T-helper 22 cell (primary cell): ENCODE measurements around the gene ZNF654.
"Not testable (repeated sequence)": the region's sequence is repeated elsewhere in the genome, so short reads cannot be mapped to it uniquely, and the experiment has no call there.

Experiments
- DNase-seq: peaks from one replicate; pipeline ENCODE4 v3.0.0-alpha.2; 2020; ENCODE audit warnings: low read depth

ZNF654 gene

GRCh38 chr3:88058581-88059379 lies at the start of gene ZNF654, which contains the start of gene CGGBP1:
ZNF654 (plus strand) TSS chr3:88059255; CDS start chr3:88059320, 65 bp downstream.
CGGBP1 (minus strand) TSS chr3:88059005; CDS start chr3:88055976, 3,029 bp downstream.
- DNase-seq, result peak; percentile 97

- DNase-seq, result no peak
Measured at GRCh38 chr3:88010810-88011209, 48.2 kb upstream of the ZNF654 start.

- DNase-seq, result no peak
Measured at GRCh38 chr3:88013592-88013991, 45.5 kb upstream of the ZNF654 start.

DNA sequence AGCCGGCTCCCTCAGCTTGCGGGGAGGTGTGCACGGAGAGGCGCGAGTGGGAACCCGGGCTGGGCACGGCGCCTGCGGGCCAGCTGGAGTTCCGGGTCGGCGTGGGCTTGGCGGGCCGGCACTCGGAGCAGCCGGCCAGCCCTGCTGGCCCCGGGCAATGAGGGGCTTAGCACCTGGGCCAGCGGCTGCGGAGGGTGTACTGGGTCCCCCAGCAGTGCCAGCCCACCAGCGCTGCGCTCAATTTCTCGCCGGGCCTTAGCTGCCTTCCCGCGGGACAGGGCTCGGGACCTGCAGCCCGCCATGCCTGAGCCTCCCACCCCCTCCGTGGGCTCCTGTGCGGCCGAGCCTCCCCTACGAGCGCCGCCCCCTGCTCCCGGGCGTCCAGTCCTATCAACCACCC lies 43.4 kb upstream of the ZNF654 start:
- not testable (repeated sequence) for DNase-seq

- DNase-seq, result no peak
Measured at GRCh38 chr3:88019024-88019423, 40.0 kb upstream of the ZNF654 start.

DNA sequence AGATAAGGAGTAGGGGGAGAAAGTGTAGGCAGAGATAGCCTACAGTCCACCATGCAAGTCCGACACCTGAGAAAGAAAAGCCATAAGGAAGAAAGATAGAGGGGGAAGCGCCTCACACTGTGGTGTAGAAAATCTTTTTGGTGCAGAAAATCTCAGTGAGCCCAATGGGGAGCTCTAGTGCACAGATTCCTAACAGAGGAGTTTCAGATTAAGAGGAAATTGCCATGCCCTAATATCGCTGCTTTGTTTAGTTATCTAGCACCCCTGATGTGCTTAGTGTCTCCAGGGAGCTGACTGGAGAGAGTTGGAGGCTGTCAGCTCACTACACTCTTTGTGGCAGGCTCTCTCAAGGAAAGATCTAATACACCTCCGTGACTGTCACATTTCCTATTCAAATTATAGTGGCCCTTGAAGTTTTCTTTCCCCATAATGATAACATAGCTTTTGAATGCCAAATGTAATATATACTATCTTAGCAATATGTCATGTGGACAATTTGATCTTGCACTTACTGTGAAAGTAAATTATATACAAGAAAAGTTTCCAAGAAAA lies 34.0 kb upstream of the ZNF654 start:
- no peak for DNase-seq

- DNase-seq, result no peak
Measured at GRCh38 chr3:88028876-88029275, 30.2 kb upstream of the ZNF654 start.

- DNase-seq, result no peak
Measured at GRCh38 chr3:88030210-88030609, 28.8 kb upstream of the ZNF654 start.

- DNase-seq, result no peak
Measured at GRCh38 chr3:88031642-88032077, 27.4 kb upstream of the ZNF654 start.

GRCh38 chr3:88032245-88032644 lies 26.8 kb upstream of the ZNF654 start:
- no peak for DNase-seq

DNA sequence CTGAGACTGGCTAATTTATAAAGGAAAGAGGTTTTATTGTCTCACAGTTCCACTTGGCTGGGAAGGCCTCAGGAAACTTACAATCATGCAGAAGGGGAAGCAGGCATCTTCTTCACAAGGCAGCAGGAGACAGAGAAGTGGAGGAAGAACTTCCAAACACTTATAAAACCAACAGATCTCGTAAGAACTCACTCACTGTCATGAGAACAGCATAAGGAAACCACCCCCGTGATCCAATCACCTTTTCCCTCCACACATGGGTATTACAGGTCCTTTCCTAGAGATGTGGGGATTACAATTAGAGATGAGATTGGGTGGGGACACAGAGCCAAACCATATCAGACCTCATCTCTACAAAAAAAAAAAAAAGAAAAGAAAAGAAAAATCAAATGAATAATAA lies 26.0 kb upstream of the ZNF654 start:
- DNase-seq, result no peak

DNA sequence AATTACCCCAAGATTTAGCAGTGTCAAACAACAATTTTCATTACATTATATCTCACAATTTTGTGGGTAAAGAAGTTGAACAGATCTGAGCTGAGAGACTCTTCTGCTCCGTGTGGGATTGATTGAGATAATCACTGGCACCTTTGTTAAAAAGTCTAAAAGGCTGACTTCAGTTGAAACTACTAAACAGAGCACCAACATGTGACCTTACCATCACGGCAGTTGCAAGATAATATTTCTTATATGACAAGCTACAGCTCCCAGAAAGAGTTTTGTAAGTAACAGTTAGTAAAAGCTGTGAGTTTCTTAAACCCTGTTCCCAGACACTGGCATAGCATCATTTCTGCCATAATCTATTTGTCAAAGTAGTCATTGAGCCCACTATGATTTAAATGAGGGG lies 25.2 kb upstream of the ZNF654 start:
- no peak for DNase-seq

DNA sequence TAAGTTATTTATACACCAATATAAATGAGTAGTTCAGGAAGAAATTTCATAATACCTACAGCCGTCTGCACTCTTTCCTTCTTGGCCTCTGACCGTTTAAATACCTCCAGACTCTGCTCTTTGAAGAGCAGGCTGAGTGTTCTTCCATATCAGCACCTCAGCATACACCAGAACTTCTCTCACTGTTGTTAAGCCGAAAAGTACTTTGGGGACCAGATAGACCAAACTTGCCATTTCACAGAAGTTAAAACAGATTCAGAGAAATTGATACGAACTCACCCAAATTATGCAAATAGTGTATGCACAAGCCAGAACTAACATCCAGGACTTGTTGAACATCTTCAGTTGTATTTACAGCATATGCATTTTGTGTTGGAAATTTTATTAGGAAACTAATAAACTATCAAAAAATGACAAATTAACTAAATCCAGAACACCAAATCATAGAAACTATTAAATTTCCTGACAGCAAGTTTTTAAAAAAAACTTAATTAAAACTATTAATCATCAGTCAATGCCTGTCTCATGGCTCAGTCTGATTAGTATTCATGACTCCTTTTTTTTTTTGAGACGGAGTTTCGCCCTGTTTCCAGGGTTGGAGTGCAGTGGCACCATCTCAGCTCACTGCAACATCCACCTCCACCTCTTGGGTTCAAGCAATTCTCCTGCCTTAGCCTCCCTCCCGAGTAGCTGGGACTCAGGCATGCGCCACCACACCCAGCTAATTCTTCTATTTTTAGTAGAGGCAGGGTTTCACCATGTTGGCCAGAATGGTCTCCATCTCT lies 24.4 kb upstream of the ZNF654 start:
- no peak for DNase-seq

GRCh38 chr3:88036221-88036620 lies 22.8 kb upstream of the ZNF654 start:
- no peak for DNase-seq

DNA sequence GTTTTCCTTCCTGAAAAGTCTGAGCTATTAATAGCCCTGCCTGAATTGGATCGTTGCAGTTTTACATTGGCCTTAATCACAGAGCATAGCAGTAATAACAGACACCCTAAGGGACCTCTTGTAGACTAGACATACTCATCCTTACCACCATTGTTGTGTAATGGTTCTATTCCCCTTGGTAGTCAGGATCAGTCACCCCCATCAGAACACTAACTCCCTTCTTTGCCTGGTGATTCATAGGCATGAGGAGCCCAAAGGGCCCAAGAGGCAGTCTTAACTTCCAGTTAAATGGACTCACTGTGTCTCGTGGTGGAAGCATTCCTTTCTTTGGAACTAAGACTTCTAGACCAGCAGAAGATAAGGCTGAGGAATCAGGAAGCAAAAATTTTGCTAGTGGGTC lies 20.5 kb upstream of the ZNF654 start:
- DNase-seq, result no peak

DNA sequence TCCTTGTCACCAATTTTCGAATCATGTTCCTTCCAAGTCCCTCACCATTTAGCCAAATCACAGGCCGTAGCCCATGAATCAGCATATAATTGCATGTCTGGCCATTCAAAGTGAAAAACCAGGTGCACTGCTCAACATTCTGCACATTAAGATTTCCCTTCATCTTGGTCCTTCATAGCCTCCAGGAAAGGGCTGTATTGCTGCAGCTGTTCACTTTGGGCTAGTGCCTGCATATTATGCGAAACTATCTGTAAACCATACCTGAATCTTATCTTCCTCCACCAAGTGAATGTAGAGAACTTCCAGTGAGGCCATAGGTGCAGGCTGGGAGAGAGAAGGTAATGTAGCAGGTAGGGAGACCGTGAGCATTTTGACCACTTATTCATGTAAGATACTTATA lies 18.5 kb upstream of the ZNF654 start:
- no peak for DNase-seq

GRCh38 chr3:88041005-88041404 lies 18.1 kb upstream of the ZNF654 start:
- DNase-seq, result no peak

DNA sequence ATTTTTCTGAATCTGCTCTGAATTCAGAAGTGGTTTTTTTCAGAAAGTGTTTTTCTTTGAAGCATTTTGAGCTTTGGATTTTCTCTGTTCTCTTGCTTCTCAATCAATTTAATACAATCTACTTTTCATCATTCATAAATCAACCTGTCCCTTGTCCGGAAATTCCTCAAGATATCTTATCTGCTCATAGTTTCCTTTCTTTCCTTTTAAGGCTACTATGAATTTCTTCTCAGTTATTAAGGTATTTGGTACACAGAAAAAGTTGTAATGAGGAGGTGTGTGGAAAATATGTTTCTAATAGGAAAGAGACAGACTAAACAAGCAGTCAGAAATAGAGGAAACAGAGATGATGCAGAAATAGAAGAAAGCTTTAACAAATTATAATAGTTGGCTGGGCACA lies 14.6 kb upstream of the ZNF654 start:
- DNase-seq, result no peak

- DNase-seq, result no peak
Measured at GRCh38 chr3:88046766-88047165, 12.3 kb upstream of the ZNF654 start.

GRCh38 chr3:88057630-88058305 lies 1.3 kb upstream of the ZNF654 start:
- no peak for DNase-seq

- no peak for DNase-seq
Measured at GRCh38 chr3:88058306-88058580, 812 bp upstream of the ZNF654 start.

DNA sequence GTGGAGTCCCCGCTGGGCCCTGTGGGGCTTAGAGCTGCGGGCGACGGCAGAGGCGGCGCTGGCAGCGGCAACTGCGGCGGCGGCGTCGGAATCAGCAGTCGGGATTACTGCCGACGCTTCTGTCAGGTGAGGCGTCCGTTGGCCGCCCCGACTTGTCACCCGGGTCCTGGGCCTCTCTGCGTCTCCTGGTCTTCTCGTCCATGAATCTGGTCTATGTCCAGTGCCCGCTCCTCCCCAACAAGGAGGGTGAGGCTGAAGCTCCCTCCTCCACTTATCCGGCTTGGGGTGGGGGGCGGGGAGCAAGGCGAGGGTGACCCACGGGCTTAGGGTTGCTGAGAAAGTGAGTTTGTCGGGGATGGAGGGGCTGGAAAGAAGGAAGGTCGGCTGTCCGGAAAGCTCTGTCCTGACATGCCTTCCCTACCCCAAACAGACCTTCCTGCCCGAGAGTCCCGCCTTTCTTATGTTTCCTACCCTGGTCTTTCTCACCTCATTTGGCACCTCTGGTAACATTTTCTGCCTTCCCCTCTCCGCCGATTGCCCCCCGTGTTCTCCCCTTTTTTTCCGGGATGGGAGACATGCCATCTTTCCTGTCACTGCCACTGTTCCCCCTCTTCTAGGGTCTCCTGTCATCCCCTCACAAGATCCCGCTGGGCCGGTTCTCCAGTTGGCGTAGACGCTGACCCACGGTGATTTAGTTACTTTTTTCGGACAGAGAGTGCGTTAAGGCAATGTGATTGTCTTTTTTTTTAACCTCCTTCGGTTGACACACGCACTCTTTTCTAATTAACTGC lies 520 bp downstream of the ZNF654 start:
- no peak for DNase-seq
